ENCODE data around the gene NACA.
"Not testable (repeated sequence)": the region's sequence is repeated elsewhere in the genome, so short reads cannot be mapped to it uniquely, and the experiment has no call there.

Gene NACA

DNA sequence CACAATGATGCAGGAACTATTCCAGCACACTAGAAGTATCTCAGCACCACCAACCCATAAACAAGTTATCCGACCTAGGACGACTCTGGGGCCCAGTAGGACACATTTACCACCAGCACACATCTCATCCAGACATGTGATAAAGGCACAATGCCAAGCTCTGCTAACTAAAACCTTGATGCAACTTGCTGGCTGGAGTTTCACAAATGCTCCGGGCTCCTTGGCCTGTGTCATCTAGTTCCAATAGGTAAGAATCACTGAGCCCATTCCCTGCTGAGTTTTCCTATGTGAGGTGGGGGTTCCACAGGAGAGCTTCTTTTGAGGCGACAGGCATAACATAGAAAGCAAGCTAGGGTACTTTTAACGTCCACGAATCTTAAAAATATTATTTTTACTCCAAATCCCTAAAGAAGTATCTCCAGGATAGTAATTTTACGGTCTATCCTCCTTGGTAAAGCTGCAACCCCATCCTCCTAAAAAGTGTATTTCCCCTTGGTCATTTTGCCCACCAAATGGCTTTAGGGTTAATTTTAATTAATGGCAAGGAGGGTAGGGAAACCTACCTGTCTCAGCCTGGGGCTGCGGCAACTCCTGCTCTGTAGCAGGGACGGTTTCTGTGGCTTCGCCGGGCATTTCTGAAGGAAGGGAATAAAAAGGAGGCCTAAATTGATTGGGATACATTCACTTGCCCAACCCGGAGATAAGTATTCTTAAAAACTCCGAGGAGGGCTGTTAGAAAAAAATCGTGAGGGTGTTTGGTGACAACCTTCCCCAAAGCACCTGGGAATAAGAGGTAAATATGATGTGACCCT, 1.0 kb downstream of the NACA start:
- no peak for DNase-seq (ENCODE audit: low spot score)

DNA sequence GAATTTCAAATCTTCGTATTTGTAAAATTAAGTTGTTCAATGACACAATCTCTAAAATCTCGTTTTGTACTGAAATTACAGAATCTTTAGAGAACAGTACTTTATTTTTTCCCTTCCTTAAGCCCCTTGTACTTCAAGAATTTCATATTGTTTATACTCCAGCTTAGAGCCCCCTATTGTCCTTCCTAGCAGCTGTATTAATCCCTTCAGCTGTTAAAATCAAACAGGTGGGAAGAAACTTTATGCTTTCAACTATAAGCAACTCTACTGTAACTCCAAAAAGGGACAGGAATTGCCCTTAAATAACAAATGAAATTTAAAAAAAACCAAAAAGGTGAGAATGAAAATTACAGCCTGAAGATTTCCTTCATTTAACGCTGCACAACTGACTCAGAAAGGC, 1.7 kb downstream of the NACA start:
- DNase-seq (ENCODE audit: low spot score), result no peak

DNA sequence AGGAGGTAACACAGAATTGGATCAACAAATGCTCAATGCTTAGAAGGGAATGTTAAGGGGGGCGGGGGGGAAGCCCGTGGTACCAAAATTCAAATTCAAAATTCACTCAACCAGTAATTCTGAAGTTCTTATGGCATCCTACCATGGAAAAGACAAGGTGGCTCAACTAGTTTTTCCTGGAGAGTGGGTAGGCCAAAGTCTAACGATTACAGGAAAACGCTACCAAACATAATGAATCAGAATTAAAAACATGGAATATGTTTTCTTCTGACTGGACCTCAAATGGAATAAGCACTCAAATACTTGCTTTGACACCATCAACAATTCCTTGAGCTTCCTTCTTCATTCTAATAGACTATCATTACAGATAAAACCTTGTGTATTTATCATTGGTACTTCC, 2.3 kb downstream of the NACA start:
- DNase-seq (ENCODE audit: low spot score), result no peak

DNA sequence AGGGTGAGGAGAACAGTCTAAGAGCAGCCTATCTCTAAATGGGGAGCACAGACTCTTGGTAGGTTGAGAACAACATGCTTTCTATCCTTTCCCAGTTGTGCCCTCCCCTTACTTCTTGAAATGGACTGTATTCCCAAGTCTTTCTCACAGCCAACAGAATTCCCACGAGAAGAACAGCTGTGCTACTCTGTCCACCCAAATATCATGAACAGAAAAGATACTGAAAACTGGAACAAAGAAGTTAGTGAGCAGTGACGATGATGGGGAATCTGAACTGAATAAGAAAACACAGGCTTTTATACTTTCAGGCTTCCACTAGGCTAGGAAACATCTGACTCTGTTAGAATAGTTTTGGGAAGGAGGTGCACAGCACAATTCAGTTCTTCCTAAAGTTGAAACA, 3.4 kb downstream of the NACA start:
- no peak for DNase-seq (ENCODE audit: low spot score)

DNA sequence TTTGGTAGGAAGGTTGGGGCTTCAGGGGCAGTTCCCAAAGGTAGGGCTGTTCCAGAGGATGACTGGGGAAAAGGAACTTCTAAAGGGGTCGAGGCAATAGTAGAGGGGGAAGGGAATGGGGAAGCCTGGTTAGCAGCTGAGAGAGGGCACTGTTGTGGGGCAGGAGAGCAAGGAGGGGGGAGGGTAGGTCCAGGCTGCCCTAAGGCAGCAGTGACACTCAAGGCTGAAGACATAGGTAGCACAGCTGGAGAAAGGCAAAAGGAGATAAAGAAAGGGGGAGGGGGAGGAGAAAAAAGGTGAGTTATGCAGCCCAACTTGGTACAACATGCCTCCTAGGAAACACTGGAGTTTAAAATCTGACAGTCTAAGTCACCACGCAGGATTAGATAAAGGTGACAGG, 3.9 kb downstream of the NACA start:
- DNase-seq (ENCODE audit: low spot score), result no peak

DNA sequence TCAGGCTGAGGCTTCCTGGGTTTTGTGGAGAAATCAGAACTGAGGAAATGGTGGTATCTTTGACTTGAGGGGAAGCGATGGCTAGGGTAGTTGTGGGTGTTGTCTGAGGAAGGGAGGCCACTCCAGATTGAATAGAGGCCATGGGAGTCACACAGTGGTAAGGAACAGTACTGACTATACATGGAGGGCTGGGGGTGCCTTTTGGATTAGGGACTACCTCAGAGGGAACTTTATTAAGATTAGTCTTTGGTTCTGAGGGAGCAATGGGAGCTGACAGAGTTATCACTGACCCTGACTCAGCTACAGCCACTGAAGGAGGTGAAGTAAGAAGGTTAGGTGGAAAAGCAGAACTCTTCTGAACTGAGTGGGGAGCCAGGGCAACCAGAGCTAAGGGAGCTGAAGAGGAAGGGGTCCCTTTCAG, 4.4 kb downstream of the NACA start:
- DNase-seq (ENCODE audit: low spot score), result no peak

DNA sequence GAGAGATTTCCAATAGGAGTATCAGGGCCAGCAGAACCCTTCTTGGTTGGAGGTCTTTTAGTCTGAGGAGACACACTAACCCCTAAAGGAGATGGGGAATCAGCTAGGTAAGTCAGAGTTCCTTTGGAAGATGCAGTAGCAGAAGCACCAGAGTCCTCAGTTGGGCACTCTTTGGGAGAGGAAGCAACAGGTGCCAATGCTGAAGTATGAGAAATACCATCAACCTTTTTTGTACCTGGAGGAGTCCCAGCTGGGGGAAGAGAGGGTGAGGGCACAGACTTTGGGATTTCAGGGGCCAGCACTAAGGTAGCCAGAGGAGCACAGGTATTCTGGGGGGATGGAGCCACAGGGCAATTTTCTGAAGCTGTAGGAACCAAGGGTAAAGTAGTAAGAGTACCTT, 6.0 kb downstream of the NACA start:
- no peak for DNase-seq (ENCODE audit: low spot score)

DNA sequence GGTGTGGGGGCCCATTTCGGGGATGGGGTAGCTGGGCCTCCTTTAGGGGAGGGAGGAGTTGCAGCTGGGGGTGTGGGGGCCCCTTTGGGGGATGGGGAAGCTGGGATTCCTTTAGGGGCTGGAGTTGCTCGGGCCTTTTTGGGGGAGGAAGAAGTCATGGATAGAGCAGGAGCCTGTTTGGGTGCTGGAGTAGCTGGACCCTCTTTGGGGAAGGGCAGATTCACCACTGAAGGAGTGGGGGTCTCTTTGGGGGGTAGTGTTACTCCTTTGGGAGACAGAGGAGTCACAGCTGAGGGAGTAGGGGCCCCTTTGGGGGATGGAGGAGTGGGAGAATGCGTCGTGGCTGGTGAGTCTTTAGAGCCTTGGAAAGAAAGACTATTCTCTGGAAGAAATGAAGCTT, 6.5 kb downstream of the NACA start:
- DNase-seq (ENCODE audit: low spot score), result no peak

DNA sequence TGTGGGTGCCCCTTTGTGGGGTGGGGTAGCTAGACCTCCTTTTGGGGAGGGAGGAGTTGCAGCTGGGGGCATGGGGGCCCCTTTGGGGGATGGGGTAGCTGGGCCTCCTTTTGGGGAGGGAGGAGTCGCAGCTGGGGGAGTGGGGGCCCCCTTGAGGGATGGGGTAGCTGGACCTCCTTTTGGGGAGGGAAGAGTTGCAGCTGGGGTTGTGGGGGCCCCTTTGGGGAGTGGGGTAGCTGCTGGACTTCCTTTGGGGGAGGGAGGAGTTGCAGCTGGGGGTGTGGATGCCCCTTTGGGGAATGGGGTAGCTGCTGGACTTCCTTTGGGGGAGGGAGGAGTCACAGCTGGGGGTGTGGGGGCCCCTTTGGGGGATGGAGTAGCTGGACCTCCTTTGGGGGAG, 7.0 kb downstream of the NACA start:
- no peak for DNase-seq (ENCODE audit: low spot score)

DNA sequence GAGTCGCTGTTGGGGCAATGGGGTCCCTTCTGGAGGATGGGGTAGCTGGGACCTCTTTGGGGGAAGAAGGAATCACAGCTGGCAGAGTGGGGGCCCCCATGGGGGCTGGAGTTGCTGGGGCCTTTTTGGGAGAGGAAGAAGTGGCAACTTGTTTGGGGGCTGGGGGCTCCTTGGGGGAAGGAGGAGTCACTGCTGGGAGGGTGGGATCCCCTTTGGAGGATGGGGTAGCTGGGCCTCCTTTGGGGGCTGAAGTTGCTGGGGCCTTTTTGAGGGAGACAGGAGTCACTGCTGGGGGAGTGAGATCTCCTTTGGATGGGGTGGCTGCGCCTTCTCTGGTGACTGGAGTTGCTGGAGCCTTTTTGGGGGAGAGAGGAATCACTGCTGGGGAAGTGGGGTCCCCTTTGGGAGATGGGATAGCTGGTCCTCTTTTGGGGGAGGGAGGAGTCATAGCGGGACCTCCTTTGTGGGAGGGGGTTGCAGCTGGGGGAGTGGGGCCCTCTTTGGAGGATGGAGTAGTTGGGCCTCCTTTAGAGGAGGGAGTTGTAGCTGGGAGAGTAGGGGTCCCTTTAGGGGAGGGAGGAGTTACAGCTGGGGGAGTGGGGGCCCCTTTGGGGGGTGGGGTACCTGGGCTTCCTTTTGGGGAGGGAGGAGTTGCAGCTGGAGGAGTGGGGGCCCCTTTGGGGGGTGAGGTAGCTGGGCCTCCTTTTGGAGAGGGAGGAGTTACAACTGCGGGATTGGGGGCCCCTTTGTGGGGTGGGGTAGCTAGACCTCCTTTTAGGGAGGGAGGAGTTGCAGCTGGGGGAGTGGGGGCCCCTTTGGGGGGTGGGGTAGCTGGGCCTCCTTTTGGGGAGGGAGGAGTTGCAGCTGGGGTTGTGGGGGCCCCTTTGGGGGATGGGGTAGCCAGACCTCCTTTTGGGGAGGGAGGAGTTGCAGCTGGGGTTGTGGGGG, 7.9 kb downstream of the NACA start:
- no peak for DNase-seq (ENCODE audit: low spot score)

DNA sequence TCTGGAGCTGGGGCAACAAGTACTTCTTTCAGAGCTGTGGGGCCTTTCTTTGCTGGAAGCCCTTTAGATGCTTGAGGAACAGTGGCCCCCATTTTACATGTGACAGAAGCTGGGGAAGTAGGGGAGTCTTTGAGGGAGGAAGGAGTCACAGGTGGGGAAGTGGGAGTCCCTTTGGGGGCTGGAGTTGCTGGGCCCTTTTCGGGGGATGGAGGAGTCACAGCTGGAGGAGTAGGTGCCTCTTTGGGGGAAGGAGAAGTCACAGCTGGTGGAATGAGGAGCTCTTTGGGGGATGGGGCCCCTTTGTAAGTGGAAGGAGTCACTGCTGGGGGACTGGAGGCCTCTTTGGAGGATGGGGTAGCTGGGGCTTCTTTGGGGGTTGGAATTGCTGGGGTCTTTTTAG, 8.6 kb downstream of the NACA start:
- DNase-seq (ENCODE audit: low spot score), result no peak

DNA sequence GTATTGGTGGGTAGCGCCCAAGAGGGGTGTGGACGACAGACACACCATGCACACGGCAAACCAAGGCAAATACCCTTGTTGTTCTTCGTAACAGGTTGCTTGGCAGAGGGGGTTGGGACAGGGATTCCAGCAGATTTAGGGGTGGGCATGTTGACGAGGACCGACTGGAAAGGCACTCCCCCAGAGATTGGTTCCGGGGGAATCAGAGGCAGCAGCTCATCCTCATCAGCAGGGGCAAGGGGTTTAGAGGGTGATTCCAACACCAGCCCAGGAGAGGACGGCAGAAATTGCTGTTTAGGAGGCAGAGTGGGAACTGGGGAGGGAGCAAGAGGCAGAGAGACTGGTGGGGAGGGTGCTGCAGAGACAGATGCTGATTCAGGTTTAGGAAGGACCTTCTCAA, 9.3 kb downstream of the NACA start:
- no peak for DNase-seq (ENCODE audit: low spot score)

DNA sequence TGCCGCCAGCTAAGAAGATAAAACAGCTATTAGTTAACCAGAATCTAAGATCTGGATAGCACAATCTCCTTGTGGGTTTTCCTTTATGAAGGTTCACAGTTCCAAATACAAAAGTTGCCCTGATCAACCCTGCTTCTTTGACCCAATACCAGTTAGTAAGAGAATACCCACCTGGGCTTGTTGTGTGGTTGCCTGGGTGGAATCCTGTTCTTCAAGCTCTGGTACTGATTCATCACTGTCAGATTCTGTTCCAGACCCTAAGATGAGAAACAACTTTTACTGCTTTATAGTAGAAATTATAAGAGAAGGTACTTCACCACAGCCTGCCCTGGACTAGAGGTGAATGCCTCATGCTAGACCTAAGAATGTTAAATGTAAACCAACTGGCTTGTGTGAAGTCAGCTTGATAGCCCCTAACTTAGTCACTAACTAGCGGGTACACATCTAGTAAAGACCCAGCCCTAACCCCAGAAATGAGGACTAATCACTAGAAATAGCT, 10.6 kb downstream of the NACA start:
- DNase-seq (ENCODE audit: low spot score), result no peak

DNA sequence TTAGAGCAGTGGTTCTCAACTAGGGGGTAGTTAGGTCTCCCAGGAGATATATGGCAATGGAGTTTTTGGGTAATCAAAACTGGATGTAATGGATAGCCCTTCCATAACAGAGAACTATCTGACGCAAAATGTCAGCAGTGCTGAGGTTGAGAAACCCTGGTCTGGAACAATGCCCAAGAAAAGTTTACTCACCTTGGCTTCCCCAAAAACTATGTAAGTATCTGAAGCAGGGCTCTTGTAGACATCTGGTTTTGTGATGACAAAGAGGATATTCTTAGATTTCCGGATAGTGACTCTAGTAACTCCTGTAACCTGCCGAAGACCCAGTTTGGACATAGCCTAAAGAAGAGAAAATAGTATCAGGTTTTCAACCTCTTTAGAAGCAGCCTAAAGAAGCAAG, 11.8 kb downstream of the NACA start:
- no peak for DNase-seq (ENCODE audit: low spot score)

DNA sequence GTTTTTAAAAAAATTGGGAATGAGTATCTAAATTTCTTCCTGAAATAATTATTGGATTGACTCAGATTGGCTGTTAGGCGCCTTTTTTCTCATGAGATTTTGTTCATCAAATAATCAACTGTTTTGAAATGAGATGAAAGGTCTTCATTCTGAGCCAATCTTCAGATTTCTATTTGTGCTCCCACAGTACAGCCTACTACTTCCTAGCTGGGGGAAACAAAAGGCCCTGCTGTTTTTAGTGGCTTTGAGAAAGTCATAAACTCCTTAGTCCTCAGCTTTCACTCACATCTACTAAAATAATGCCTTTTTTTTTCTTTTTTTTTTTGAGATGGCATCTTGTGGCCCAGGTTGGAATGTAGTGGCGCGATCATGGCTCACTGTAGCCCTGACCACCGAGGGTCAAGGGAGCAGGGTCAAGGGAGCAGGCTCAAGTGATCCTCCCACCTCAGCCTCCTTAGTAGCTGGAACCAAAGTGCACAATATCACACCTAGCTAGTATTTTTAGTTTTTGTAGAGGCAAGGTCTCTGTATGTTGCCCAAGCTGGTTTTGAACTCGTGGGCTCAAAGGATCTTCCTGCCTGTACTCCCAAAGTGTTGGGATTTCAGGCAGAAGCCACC, 15.2 kb downstream of the NACA start:
- DNase-seq (ENCODE audit: low spot score), result peak; percentile 84

DNA sequence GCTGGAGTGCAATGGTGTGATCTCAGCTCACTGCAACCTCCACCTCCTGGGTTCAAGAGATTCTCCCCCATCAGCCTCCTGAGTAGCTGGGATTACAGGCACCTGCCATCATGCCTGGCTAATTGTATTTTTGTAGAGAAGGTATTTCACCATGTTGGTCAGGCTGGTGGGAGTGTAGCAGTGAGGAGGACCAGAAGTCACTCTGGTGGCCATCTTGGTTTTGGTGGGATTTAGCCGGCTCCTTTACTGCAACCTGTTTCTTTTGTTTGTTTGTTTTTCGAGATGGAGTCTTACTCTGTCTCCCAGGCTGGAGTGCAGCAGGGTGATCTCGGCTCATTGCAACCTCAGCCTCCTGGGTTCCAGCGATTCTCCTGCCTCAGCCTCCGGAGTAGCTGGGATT, 20.6 kb downstream of the NACA start:
- DNase-seq (ENCODE audit: low spot score), result not testable (repeated sequence)

DNA sequence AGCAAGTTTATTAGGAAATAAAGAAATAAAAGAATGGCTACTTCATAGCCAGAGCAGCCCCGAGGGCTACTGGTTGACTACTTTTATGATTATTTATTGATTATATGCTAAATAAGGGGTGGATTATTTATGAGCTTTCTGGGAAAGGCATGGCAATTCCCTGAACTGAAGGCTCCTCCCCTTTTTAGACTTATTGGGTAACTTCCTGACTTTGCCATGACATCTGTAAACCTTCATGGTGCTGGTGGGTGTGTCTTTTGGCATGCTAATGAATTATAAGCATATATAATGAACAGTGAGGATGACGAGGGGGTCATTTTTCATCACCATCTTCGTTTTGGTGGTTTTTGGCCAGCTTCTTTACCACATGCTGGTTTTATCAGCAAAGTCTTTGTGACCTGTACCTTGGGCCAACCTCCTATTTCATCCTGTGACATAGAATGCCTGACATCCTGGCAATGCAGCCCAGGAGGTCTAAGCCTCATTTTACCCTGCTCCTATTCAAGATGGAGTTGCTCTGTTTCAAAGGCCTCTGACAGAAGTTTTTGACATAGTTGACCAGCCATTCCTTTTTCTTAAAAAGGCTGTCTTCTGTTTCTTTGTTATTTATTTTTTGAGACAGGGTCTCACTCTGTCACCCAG, 26.0 kb downstream of the NACA start:
- DNase-seq (ENCODE audit: low spot score), result no peak

DNA sequence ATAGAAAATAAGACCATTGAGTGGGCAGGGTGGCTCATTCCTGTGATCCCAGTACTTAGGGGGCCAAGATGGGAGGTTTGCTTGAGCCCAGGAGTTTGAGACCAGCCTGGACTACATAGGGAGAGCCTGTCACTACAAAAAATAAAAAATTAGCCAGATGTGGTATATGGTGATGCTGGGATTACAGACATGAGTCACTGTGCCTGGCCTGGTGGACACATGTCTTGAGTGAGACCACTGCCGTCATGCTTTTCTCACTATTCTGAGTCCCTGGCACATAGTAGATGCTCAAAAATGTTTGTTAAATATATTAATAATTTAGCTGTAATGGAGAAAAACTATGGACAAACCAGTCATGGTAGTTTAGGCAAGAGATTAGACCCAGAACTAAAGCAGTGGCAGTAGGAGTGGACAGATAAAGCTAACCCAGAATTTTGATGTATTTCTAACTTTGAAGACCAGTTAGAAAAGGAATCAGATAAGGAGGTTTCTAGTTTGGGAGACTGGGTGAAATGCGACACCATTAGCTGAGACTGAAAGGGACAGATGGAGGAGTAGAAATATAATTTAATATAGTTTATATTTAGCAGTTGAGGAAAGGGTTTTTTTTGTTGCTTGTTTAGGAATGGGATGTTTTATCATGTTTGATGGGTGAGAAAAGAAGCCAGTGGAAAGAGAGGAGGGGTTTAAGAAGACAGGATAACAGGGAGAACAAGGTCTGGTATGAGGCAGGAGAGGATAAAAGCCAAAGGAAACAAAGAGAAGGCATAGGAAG, 29.6 kb downstream of the NACA start:
- DNase-seq (ENCODE audit: low spot score), result no peak

DNA sequence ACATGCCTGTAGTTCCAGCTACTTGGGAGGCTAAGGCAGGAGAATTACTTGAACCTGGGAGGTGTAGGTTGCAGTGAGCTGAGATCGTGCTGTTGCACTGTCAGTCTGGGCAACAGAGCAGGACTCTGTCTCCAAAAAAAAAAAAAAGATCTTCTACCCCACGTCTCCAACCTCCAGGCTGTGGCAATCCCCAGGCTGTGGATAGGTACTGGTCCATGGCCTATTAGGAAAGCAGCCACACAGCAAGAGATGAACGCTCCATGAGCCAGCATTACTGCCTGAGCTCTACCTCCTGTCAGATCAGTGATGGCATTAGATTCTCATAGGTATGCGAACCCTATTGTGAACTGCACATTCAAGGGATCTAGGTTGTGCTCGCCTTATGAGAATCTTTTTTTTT, 30.9 kb downstream of the NACA start:
- no peak for DNase-seq (ENCODE audit: low spot score)

DNA sequence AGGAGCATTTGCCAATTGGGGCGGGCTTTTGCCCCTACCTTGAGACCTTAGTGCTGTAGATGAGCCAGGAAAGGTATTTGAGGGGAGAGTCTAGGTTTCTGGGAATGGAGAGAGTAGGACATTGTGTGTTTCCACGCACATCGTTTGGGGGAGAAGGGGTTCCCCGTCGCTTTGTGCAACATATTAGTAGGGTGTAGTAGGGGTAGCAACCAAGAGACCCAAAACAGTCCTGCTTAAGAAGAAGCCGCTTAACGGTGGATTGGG, 36.3 kb downstream of the NACA start:
- no peak for DNase-seq (ENCODE audit: low spot score)

DNA sequence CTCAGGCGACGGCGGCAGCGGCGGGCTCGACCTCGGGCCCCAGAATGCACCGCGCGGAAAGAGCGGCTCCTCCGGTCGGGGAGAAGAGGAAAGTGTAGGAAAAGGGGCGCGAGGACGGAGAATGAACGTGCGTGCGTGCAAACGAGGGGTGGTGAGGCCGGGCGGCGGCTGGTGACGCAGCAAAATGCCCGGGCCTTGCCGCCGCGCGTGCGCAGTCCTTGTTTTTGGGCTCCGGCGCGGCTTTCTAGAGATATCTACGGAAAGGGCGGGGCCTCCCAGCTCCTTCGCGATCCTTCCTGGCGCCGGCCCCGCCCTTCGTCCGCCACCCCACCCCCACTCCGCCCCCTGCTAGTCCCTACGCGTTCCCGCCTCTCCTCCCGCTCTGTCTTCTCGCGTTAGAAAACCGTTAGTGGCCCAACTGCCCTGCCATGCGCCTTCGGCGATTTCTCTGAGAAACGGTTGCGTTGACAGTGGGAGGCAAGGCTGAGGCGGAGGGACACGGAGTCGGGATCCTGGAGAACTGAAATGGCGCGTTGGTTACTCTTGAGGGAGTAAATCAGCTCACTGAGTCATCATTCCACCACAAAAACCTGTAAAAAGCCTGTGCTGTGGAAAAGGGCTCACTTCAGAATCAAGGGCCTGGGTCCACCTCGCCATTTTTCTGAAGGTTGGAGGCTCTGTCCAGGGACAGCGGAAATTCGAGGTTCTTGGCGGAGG, 36.8 kb downstream of the NACA start, which contains the start of gene PTGES3:
Gene PTGES3 (minus strand): TSS at position 156 of the 717 bp plus-strand sequence. CDS start 285 bp downstream, outside the sequence.
- DNase-seq (ENCODE audit: low spot score), result peak; percentile 99

Measured in COLO829 (cell line).